GM21717 (cell line): ENCODE results near the gene HMOX1.
"Not testable (repeated sequence)": the region's sequence is repeated elsewhere in the genome, so short reads cannot be mapped to it uniquely, and the experiment has no call there.

Source experiments
- ATAC-seq: cut with Tn5 transposase; IDR thresholded peaks from one replicate; pipeline ENCODE4 v1.9.1; 2021; ENCODE audit warnings: mild to moderate bottlenecking, moderate library complexity; ENCODE audit not compliant: unreplicated experiment

The HMOX1 gene

GRCh38 chr22:35430897-35431322 is 50.0 kb downstream of the HMOX1 start:
- no peak for ATAC-seq

- ATAC-seq, result no peak
Observed at GRCh38 chr22:35431483-35432227, 50.8 kb downstream of the HMOX1 start.

- no peak for ATAC-seq
Observed at GRCh38 chr22:35432228-35432905, 51.5 kb downstream of the HMOX1 start.

GRCh38 chr22:35434061-35434710 is 53.3 kb downstream of the HMOX1 start:
- ATAC-seq, result no peak

GRCh38 chr22:35435201-35435740 is 54.4 kb downstream of the HMOX1 start:
- no peak for ATAC-seq

- ATAC-seq, result no peak
Observed at GRCh38 chr22:35436421-35436820, 55.5 kb downstream of the HMOX1 start.

- ATAC-seq, result no peak
Observed at GRCh38 chr22:35437049-35437448, 56.2 kb downstream of the HMOX1 start.

- not testable (repeated sequence) for ATAC-seq
Observed at GRCh38 chr22:35438673-35439364, 57.9 kb downstream of the HMOX1 start.

GRCh38 chr22:35439365-35439717 is 58.4 kb downstream of the HMOX1 start:
- no peak for ATAC-seq

- ATAC-seq, result no peak
Observed at GRCh38 chr22:35440129-35440528, 59.2 kb downstream of the HMOX1 start.

GRCh38 chr22:35441489-35442100 is 60.7 kb downstream of the HMOX1 start:
- no peak for ATAC-seq

GRCh38 chr22:35442471-35442870 is 61.6 kb downstream of the HMOX1 start:
- no peak for ATAC-seq

GRCh38 chr22:35443338-35443737 is 62.4 kb downstream of the HMOX1 start:
- ATAC-seq, result no peak
